NCI-H446 (cell line): ENCODE data around the gene ZNF407.

Experiments
- DNase-seq, 2 experiments: peaks; one replicate each; lab custom pipeline; 2025; lab: John Stamatoyannopoulos, UW

The ZNF407 gene

DNA sequence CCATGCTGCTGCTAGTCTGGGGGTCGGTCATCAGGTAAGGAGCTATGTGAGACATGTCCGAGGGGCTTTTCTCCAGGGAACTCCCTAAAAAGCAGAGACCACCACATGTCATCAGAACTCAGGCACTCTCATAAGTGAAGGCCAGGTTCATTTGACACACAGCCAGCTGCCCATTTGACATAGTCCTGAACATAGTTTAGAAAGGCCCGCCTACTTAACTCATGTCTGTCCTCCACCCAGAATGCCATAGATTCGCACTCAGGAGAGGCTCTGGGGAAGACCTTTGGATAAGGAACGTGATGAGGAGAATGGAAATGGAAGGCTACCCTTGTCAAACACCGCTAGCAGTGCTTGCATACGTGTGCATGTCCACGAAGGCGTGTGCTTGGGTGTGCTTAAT, 454.1 kb downstream of the ZNF407 start:
- no peak for DNase-seq

- DNase-seq = no peak
Measured at GRCh38 chr18:75052475-75052874, 454.8 kb downstream of the ZNF407 start.

GRCh38 chr18:75053028-75053629, 455.5 kb downstream of the ZNF407 start:
- no peak for DNase-seq

GRCh38 chr18:75054046-75054445, 456.4 kb downstream of the ZNF407 start:
- no peak for DNase-seq

- no peak for DNase-seq
Measured at GRCh38 chr18:75054611-75055010, 456.9 kb downstream of the ZNF407 start.

DNA sequence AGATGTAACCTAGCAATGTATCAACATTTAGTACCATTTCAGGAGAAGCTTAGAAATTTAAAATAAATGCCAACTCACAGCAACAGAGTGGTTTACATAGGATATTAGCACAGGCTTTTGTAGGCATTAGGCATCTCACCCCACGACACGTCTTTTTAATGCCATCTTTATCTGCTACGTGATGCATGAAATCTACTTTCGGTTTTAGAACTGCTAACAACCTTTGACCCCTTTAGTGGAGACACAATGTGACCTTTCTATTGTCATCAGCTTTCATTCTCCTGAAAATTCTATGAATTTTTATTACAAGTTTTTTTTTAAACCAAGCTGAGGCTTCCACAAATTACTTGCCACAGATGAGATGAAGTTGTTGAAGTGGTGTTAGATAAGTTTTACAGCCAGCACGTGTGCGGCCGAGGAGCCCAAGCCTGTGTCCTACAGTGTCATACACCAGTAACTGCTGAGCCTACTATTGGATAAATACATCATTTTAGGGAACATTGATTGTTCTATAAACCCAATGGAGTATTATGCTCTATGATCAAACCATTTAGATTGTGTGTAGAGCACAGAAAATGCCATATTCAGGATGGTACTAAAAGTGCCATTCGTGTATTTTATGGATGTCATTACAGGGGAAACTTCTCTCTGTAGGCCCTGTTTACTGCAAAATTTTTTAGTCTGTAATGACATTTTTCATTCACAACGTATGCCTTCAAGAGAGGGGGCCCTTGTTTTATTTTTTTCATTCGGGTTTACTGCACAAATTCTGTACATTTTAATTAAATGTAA, 459.7 kb downstream of the ZNF407 start:
- DNase-seq = no peak

DNA sequence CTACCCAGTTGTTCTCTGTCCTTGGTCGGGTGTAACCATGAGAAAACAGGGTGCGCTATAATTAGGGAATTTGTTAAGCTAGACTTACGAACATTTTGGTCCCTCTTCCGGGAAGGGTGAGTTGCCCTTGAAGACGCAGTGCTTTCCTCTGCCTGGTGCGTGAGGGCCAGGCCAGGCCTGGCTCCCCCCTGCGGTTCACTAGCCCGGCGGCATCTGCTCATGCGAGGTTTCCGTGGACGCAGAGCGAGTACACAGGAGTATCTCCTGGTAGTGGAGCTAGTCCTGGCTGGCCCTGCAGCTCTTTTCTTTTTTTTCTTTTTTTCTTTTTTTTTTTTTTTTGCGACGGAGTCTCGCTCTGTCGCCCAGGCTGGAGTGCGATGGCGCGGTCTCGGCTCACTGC, 462.5 kb downstream of the ZNF407 start:
- DNase-seq = no peak

GRCh38 chr18:75062297-75062886, 464.7 kb downstream of the ZNF407 start:
- DNase-seq = no peak

GRCh38 chr18:75063196-75063595, 465.5 kb downstream of the ZNF407 start:
- no peak for DNase-seq

GRCh38 chr18:75063615-75064512, 466.2 kb downstream of the ZNF407 start:
- DNase-seq = no peak

- DNase-seq = no peak
Measured at GRCh38 chr18:75064513-75064905, 466.8 kb downstream of the ZNF407 start.

DNA sequence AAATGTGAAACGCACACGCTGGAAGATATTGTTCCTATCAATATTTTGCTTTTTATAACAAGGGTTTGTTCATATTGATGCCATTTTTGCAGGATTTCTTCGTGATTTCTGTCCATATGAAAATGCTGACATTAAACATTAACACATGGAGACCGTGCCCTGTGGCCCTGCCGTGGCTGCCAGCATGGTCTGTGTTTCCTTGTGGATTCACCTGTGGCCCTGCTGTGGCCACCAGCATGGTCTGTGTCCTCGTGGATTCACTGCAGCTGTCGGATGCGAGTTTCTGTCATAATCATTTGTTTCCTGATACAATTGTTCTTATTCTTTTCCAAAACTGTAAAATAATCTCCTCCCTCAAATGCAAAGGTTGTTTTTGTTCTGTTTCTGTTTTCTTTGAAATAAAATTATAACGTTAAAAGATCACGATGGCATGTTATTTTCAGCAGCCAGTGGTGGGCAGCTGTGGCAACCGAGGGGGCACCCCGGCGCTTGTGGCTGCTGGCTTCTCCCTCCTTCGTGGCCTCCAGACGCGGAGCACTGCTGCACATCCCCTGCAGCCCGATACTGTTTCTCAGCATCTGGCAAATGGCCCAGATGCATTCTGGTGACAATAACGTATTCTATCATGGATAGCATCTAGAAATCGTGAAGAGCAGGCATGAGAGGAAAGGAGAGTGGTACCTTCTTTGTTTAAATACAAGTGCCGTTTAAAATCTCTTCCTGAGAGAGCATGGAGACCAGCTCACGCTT, 467.8 kb downstream of the ZNF407 start:
- no peak for DNase-seq

DNA sequence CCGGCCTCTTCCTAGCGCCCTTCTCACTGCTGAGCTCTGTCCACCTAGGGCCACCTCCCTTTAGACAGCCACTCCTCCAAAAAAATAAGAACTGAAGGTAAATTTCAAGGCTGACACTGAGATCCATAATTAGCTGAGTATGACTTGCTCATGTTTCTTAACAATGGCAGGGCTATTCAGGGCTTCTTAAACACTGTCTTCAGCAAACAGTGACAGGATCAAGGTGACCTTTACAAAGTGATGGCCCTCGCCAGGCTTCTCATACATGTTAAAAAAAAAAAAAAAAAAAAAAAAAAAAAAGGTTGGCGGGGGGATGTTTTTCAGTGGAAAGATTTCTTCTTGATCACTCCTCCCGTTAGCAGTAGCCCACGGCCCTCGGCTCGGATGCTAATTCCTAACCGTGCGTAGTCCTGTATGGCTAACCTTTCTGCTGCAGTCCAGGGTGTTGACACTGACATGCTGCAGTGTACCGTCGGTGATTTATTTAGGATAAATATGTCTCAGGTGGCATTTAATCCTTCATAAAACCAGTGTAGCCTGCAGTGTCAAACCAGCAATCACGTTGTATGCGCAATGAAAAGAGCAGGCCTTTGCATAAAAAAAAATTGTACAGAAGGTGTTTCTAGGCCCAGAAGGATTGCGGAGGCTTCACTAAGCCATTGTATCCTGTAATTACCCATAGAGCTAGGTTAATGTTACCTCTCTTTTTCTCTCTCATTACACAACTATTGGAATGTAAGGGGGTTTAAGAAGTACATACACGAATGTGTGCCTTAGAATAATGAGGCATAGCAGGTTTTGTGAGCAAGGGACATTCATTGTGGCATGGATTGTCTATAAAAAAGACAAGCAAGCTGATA, 468.6 kb downstream of the ZNF407 start:
- DNase-seq = no peak

DNA sequence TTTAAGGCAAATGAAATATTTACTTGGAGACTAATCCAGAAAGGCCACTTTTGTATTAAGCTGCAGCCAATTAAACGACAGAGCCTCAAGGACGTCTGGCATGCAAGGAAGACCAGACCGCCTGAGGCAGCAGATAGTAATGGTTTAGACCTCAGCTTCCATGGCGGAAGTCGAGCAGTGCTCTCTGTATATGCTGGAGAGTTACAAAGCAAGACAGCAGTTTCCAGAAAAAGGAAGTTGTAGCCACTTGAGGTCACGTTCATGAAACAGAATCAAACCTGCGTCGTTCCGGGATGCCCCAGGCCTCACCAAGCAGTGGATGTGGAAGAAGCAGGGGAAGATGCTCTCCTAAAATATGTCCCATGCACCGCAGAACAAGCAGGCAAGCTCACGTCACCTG, 469.3 kb downstream of the ZNF407 start:
- DNase-seq = no peak

- DNase-seq = no peak
Measured at GRCh38 chr18:75067996-75068645, 470.5 kb downstream of the ZNF407 start.

DNA sequence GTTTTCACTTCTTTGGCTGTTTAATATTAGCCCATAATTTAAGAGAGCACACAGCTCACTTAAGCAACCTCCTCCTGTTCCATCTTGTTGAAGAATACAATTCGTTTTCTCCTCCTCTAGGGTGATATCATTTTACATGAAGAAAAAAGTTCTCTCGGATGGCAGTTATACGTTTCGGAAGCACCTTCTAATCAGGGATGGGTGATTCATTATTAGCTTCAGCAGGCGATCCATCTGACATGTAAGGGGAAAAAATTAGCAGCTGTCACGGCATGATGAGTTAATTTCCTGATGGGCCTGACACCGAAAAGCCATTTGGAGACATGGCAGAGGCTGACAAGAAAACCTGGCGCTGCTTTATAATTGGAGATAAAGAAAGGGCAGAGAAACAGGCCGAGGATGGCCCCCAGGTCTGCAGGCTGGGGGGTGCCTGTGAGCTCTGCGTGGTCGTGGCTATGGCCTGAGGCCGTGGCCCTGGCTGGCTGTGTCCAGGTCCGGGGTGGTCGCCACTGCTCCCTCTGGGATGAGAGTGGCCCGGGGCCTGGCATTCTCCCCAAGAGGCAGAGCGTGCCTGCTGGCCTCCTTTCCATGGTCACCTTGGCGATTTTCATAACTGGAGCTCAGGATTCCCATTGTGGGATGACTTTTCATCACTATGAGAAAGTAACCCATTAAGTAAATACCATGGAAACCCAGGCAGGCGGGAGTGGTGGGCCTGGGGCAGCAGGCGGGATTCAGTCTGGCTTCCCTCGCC, 471.2 kb downstream of the ZNF407 start:
- DNase-seq = no peak

DNA sequence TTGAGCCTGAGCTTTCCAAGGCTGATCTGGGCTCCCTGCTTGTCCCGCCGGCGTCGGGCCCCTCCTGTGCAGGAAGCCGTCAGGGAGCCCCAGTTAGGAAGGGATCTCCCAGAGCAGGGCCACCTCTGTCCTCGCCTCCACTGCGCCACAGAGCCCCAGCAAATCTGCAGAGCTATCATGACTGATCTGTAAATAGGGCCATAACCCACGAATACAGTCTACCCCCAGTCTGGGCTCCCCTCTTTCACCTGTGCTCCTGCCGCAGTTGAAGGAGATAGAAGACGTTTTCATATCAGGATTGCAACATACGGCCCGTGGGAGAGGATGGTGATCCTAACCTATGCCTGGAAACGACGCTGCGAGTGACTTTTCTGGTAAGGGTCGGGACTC, 472.6 kb downstream of the ZNF407 start:
- DNase-seq = no peak

DNA sequence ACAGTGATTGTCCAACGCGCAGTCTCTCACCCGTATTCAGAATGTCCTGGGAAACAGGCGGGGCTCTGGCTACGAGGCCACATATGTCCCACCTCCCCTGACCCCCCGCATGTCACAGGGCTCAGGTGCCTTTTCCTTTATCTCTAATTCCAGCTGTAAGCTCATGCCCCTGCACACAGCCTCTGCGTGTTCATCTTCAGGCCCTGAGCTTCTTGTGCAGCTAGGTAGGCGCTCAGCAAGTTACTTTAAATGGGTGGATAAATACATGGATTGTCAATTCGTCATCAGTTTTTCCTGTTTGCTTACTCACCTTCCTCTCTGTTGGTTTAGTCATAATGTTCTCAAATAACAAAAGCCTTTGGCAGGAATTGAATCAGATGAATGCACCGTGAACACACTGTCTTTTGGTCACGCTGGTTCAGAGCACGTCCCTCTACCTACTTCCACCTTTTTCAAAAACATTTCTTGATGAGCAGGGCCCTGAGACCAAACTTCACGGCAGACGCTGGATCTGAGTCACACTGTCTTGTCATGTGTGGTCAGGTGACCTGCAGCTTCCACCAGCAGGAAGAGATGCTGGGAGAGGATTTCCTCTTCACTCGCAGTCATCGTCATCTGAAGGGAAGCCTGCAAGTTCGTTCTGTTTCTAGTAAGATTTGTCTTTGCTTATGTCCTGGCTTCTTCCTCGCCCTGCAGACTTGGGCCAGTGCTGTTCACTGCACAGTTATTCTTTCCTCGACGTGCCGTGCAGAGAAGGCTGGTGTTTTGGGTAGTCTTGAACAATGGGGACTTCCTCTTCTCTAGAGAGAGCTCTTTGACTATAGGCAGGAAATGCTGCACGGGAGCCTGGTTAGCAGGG, 473.2 kb downstream of the ZNF407 start:
- DNase-seq = no peak

GRCh38 chr18:75071484-75071785, 473.8 kb downstream of the ZNF407 start:
- DNase-seq = no peak
